ENCODE data around the gene VANGL2.

DNA sequence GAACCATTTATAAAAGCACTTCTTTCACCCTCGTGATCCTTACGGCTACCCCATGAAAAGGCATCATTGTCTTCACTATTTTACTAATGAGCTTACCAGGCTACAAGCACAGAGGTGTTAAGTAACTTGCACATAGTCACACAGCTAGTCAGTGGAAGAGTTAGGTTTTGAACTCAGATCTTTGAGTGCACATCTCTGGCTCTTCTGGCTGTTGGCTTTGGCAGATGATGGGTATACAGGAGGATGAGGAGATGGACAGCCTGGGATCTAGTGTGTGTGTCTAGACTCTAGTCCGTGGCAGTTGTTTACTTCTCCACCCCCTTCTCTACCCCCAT is 11.6 kb downstream of the VANGL2 start:
- TF ChIP-seq SIN3A (IDR thresholded peaks at IDR 0.05; ENCODE audit: borderline replicate concordance, insufficient read depth, low read length): no peak
- no peak for TF ChIP-seq TAF1 (IDR thresholded peaks at IDR 0.05; ENCODE audit: borderline replicate concordance, insufficient read depth, low read length)
- TF ChIP-seq REST (IDR thresholded peaks at IDR 0.05; ENCODE audit: insufficient read depth in 1 of 2, low read depth in 2 of 2, low read length in 2 of 2): no peak
- no peak for TF ChIP-seq FOXP2 (optimal IDR thresholded peaks at IDR 0.05; ENCODE audit: borderline replicate concordance, extremely low read depth, extremely low read length, insufficient read depth)
- no peak for TF ChIP-seq POLR2AphosphoS5 (IDR thresholded peaks at IDR 0.05; ENCODE audit: low read depth, low read length)
